HG02798 (cell line): Measurements from ENCODE around the gene RDM1.
"Not testable (repeated sequence)": the region's sequence is repeated elsewhere in the genome, so short reads cannot be mapped to it uniquely, and the experiment has no call there.

Experiments
- ATAC-seq: cut with Tn5 transposase; IDR thresholded peaks from one replicate; pipeline ENCODE4 v1.9.1; 2021; ENCODE audit warnings: mild to moderate bottlenecking; ENCODE audit not compliant: unreplicated experiment, poor library complexity

The RDM1 gene

DNA sequence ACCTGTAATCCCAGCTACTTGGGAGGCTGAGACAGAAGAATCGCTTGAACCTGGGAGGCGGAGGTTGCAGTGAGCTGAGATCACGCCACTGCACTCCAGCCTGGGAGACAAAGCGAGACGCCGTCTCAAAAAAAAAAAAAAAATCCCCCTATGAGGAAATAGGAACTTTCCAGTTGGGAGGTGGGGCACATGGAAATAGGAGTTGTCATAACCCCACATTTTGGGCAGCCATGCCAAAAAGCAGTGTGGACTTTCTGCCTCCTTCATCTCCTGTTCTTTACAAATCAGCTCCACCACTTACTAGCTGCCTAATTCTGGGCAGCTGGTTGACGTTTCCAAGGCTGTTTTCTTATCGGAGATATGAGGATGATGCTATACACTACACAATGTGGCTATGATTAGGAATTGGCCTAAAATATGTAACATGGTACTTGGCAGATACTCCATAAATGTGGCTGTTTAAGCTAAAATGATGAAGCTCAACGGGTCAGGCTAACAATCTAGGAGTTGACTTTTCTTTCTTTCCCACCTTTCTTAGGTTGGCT is 28.9 kb downstream of the RDM1 start:
- no peak for ATAC-seq

DNA sequence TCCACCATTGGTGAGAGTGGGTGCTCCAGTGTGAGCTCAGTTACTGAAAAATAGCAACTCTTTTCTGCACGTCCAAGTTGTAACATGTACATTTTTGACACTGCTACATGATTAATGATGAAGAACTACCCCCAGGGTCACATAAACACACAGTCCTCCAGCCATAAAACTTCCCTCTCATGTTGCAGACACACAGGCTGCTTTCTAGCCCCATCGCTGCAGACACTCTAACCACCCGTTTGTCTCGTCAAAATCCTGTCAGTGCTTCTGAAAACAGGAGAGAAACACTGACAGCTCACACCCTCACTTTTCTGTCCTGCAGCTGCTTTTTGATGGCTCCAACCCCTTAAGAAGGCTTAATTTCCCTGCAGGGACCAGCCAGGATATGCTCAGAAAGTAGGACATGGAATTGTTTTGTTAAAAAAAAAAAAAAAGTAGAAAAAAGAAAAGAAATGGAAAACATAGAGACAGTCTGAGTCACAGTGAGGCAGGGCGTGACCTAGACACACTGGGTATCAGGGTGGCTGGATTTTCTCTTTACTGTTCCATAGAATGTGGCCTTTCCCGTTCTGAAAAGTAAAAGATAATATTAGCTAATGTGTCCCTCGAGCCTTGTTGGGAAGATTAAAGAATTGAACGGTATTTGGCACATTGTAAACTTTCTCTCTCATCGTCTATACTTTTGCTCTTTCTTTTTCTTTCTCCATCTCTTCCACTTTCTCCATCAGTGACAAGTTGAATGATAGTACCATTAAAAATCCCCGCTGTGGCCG is 29.7 kb downstream of the RDM1 start:
- no peak for ATAC-seq

DNA sequence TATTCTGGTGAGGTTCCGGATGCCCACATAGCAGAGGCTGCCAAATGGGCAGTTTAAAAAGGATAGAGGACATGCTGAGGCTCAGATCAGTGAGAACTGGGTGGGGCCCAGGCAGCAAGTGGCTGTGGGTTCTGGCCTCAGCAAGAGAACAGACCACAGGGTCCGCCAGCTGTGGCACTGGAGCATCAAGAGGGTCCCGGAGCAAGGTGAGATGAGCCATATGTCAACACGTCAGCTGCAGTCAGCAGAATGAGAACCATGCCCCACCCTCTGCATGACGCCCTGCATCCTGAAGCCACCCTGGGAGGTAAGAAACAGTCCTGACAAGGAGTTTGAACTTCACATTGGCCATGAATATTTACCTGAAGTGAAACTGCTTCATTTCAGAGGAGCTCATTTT is 30.3 kb downstream of the RDM1 start:
- no peak for ATAC-seq

DNA sequence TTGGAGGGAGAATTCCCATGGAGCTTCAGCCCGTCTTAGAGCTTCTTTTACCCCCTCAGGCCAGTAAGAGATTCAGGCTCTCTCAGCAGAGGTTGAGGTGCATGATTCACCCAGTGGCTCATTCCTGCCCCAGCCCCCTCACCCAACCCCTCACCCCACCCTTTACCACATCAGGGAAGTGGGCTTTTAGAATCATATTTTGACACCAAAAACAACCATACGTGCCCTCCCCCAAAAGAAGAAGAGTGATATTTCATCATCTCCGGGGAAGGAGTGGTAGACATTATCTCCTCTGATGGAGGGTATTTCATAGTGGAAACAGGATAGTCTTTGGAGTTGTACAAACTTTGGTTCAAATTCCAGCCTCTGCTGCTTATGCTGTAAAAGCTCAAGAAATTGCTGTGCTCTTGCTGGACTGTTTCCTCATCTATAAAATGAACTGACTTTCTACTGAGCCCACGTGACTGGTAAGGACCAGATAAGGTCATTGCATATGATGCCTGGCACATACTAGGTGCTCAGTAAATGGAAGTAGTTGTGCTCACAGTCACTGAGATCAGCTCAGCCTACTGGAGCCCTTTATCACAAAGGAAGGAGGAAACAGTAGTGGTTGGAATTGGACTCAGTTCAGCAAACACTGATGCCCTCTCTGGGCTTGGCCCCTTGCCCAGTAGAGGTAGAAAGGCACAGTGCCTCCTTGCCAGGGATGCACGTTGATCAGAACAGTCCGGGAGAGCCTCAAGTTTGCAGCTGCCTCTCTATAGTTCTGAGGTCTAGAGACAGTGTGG is 32.1 kb downstream of the RDM1 start:
- ATAC-seq = no peak

DNA sequence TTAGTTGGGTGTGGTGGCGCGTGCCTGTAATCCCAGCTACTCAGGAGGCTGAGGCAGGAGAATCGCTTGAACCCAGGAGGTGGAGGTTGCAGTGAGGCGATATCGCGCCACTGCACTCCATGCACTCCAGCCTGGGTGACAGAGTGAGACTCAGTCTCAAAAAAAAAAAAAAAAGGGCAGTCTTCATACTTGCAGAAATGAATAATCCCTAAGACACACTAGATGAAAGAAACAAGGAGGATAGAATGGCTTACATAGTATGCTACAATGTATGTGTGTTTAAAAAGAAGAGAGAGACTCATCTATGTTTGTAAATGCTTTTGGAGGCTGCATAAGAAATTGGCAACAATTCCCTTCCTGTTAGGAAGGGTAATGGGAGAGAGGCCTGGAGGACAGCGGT is 32.8 kb downstream of the RDM1 start:
- ATAC-seq = not testable (repeated sequence)

DNA sequence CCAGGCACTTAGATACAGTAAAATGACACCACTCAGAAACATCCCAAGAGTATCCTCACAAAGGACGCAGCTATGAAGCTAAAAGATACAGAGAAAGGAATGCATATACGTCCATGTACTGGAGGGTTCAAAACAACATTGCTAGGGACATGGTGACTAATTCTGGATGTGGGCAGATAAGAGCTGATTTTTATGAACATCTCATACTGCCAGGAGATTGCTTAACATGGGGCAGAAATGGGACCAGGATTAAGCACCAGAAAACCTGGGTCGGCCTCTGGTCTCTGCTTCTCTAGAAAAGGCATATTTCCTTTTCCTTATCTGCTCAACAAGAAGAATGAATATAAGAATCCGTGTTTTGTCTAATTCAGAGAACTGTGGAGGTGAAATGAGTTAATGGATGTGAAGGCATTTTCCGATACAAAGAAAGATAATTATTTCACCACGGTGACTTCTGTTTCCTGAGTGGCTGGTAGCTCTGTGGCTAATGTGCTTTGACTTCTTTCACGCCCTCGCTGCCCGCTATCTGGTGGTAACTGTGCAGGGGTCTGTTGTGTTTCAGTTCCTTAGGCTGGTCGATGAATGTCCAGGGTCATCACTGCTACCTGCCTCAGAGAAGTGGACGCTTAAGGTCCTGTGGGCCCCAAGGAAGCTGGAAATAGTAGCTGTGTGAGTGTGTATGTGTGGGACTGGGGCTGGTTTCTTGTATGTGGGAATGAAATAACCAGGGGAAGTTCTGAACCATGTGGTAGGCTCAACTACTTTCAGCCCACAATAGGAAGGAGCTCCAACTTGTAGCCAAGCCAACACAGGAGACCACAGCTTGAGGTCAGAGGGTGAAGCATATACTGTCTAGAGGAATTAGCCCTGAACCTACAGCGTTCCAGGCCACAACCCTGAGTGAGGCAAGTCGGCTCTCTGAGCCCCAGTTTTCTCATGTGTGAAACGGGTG is 34.7 kb downstream of the RDM1 start:
- peak; percentile 61 for ATAC-seq

DNA sequence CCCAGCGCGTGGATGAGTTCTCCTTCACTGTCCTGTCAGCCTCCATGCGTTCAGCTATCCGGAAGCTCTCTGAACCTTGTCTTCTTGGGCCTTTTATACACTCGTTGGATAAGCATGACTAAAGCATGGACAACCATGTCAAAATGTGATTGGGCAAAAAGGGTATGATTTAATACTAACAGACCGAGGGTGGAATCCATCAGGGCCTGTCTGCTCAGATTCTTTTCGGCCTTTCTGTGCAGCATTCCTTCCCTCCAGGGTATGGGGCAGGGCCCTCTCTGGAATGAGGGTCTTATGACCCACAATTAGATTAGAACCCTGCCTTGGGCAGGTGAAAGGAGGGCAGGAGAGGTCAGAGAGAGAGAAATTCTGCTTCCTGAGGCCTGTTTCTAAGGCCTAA is 36.4 kb downstream of the RDM1 start:
- ATAC-seq = no peak

DNA sequence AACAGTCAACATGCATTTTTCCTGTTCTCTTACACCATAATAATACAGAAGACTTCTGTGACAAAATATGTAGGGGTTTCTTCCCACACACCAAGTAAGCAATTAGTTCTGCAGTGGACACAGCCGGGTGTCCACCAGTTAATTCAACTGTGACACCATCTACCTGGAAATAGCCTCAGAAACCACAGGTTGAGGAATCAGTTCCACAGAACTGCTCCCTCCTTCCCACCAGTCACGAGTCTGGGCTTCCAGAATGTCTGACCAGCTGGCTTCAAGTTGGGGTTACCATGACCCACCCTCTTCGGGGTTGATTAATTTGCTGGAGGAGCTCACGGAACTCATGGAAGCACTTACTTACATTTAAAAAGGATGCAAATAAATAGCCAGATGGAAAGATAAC is 36.8 kb downstream of the RDM1 start:
- no peak for ATAC-seq

DNA sequence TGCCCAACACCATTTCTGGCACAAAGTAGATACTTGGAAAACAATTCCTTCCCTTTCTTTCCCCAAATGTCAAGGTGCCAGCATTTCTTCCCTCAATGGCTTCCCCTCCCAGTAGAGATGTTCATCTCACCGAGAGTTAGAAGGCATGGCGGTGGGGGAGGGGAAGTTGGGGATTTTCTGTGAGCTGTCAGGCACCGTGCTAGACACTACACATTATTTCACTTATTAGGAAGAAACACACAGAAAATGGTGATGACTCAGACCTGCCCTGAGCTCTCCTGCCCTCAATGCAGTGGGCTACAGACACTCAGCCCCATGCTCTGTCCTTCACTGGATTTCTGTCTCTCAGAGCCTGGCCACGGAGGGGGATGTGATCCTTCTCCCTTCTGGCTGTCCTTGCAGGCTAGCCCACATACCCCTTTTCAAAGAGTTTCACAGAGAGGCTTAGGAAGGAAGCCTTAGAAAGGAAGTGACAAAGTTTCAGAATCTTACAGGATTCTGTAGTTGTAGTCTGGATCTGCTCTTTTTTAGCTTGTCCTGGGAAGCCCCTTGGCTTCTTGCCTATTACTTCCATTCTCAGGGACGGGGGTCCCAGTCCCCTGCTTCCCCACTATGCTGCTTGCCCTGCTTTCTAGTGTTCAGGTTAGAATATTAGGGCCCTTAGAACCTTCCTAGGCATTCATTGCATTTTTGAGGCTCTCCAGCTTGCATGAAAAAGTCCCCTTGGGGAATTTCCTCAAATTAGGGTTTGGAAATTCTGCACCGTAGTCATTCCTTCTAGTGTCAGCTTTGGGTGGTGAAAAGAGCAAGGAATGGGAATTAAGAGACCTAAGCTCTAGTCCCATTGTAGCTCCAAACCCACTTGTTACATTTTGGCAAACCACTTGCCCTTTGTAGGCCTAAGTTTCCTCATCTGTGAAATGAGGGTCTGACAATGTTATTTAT is 38.2 kb downstream of the RDM1 start:
- ATAC-seq = no peak

DNA sequence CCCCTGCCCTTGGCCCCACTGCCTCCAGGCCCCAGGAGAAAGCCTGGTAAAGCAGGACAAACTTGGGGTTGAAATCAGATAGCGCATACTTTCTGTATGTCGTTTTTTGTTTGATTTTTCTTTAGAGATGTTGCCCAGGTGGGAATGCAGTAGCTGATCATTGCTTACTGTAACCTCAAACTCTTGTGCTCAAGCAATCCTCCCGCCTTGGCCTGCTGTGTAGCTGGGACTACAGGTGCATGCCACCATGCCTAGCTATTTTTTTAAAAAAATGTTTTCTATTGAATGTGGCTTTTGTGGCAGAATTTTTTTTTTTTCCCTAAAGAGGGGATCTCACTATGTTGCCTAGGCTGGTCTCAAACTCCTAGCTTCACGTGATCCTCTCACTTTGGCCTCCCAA is 39.3 kb downstream of the RDM1 start:
- no peak for ATAC-seq

DNA sequence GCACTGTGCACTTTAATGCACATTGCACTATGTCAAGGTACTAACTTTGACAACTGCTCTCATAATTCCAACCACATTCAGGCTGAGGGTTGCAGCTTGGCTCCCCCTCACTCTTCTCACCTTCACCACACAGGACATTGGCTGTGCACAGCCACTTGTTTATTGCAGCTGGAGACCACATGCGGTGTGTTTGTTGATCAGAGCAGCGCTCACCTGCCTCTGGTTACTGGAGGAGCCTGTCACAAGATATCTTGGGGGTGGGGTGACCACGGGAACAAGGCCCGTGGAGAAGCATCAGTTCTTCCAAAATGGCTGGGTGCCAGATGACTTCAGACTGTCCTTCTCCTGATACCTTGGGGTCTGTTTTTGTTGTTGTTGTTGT is 39.8 kb downstream of the RDM1 start:
- peak; percentile 74 for ATAC-seq

DNA sequence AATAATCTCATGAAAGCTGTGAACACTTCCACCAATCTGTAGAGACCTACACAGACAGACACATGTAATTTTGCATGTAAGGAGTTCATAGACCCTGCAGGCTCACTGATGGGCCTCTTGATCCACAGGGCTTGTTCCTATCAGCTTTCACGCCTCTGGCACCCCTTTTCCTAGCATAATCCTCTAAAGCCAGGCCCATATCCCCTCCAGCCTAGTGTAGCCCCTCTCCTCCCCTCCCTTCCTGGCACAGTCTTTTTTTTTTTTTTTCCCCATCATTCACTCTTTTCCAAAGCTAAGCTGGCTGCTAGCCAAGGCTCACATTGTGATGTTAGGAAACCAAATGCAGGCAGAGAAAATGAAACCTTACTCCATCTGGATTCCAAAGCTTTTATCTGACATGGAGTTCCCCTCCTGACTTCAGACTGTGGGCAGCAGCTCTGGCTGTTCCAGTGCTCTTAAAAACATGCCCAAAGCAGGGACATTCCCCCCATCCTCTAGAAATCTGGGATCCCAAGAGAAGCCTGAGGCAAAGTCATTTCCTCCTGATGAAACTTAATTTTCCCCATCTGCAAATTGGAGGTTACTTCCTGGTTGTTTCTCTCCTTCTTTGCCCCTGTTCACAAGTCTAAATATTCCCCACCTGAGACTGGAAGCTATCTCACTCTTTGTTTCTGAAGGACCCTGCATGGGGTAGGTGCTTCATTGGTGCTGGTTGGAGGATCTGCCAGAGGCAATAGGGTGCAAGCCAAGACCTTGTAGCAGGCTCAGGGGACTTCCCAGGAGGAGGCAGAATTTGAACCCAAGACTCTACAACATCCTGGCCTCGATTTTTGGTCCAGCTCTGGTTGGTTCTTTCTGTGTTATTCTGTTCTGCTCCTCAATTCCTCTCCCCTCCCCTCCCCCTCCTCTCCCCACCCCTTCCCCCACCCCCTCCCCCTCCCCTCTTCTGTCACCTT is 40.5 kb downstream of the RDM1 start:
- no peak for ATAC-seq

DNA sequence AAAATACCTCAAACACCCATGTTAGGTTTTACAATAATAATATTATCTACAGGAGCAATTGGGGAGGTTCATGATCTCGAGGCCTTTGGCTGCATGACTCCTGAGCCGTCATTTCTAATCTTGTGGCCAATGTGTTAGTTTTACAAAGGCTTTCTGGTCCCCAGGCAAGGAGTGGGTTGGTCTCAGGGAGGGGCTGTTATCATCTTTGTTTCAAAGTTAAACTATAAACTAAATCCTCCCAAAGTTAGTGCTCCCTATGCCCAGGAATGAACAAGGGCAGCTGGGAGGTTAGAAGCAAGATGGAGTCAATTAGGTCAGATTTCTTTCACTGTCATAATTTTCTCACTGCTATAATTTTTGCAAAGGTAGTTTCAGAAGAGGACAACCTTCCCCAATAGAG is 41.3 kb downstream of the RDM1 start:
- ATAC-seq = no peak

DNA sequence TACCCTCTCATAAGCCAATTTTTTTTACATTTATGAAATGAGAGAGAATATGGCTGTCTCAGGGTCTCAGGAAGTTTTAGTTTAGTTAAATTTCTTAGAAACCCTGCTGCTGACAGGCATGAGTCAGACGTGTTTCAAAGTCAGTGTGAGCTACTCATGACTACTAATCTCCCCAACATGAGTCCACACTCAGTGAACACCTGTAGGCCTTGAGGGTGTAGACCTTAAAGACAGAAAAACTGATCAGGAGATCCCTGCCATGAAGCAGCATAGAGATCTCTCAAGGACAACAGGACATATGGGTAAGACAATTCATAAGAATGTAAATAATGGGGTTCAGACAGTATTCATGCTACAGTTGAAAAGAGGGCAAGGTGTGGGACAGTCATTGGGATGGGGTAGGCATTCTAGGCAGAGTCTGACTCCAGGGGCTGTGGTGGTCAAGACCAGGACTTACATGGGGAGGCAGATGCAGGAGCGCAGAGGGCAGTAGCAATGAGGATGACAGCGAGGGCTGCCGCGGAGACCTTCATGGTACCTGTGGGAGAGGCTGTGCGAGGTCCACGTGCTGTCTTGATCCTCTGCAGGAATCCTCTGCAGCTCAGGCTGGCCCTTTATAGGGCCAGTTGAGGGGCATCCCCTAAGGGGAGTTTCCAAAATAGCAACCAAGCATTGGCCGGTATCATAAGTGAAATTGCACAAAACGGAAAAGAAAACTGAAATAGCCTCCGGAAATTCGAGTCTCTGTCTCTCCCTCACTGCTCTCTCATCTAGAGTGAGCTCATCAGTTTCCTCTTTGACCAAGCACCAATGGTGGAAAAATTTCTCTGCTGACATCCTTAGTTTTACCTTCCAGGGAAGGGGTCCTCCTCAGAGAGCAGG is 50.6 kb downstream of the RDM1 start, which contains the start of gene CCL5:
Gene CCL5, minus strand, starts transcription at position 588 of the 882 bp plus-strand sequence.
- ATAC-seq = peak; percentile 94

DNA sequence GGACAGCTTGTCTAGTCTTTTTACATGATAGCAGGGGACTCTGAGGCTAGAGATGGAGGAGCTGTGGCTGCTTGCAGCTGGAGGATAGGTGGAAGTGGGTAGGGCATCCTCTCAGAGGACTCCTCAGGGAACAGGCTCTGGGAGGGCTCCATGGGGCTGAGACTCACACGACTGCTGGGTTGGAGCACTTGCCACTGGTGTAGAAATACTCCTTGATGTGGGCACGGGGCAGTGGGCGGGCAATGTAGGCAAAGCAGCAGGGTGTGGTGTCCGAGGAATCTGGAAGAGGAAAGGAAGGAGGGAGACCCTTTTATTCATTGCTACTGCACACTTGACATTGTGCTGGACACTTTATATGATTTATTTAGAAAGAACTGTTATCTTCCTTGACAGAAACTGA is 52.2 kb downstream of the RDM1 start:
- no peak for ATAC-seq

DNA sequence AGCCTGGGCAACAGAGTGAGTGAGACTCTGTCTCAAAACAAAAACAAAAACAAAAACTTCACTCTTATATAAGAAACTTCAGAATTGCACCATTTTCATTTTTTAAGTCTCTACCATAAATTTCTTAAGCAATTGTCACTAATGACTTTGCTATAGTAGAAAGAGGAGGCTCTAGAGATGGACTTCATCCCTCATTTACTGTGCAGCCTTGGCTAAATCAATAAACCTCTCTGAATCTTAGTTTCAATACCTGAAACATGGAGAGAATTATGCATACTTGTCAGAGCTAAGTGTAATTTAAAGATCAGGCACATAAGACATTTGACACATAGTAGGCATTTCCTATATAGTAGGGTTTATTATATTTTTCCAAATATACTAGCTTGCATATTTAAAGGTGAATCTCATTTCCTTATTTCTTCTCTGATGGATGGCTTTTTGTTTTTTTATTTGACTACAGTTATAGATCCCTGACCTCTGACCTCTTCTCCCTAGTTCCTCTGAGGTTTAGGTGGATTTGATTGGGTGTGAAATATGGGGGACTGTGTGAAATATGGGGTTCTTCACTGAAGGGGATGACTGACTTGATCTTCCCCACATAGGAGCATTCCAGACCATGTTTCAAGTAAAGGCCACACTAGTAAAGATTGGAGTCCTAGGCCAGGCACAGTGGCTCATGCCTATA is 53.1 kb downstream of the RDM1 start:
- no peak for ATAC-seq

DNA sequence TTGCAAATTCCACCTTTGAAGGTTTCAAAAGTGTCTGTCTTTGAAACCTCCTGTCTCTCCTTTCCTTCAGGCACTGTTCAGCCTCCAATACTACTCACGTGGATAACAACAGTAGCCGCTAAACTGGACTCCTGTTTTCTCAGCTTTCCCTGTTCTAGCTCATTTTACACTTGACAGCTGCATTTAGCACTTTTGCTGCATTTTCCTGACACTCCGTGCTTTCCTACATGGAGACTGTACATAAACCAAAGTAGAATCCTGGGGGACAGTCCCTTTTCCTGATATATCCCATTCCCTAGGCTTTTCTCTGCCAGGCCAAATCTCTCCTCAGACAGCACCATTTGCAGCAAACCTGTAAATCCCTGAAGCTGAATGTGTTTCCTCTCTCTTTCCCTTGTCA is 54.0 kb downstream of the RDM1 start:
- ATAC-seq = no peak
